SU-DHL-6 (cell line): ENCODE measurements around the gene GLG1.
"Not testable (repeated sequence)": the region's sequence is repeated elsewhere in the genome, so short reads cannot be mapped to it uniquely, and the experiment has no call there.

Experiments used
- H2AFZ ChIP-seq: fragments of 200-600 bp; sonication (generic); 2 replicates; pipeline ENCODE4 v1.6.1; 2014; ENCODE audit warnings: low read depth, mild to moderate bottlenecking, moderate library complexity, mixed read lengths, antibody characterized with exemption, low read length; ENCODE audit not compliant: severe bottlenecking
- H3F3A ChIP-seq: fragments of 200-600 bp; shearing (Covaris generic); 2 replicates; pipeline ENCODE4 v1.6.0; 2016; ENCODE audit warnings: antibody characterized with exemption, mild to moderate bottlenecking; ENCODE audit not compliant: insufficient read depth
- H3K27ac ChIP-seq: fragments of 200-600 bp; sonication (generic); 2 replicates; pipeline ENCODE4 v1.5.1; 2016; ENCODE audit warnings: low read depth, mild to moderate bottlenecking, low read length, moderate library complexity, mixed read lengths
- H3K27me3 ChIP-seq: fragments of 200-600 bp; sonication (generic), shearing (Covaris generic); 2 replicates; pipeline ENCODE4 v1.6.0; 2014; ENCODE audit warnings: mild to moderate bottlenecking, low read length
- H3K36me3 ChIP-seq: fragments of 200-600 bp; sonication (generic); 2 replicates; pipeline ENCODE4 v1.6.1; 2014; ENCODE audit warnings: mild to moderate bottlenecking, low read length, mixed read lengths
- H3K4me2 ChIP-seq: fragments of 300-600, 200-600 bp; shearing (Covaris generic), sonication (generic); 2 replicates; pipeline ENCODE4 v1.6.0; 2014; ENCODE audit warnings: low read length, low read depth, mild to moderate bottlenecking; ENCODE audit not compliant: poor library complexity, severe bottlenecking
- H3K4me3 ChIP-seq: fragments of 200-600 bp; sonication (generic); 2 replicates; pipeline ENCODE4 v1.5.1; 2014; ENCODE audit warnings: antibody characterized with exemption, low read length, mild to moderate bottlenecking, mixed read lengths; ENCODE audit not compliant: insufficient read depth, poor library complexity, severe bottlenecking
- H3K79me2 ChIP-seq: fragments of 200-600 bp; sonication (generic); 2 replicates; pipeline ENCODE4 v1.6.1; 2014; ENCODE audit warnings: mild to moderate bottlenecking, low read length, moderate library complexity; ENCODE audit not compliant: insufficient read depth
- H3K9ac ChIP-seq: fragments of 200-600 bp; sonication (generic); 2 replicates; pipeline ENCODE4 v1.7.0; 2014; ENCODE audit warnings: mild to moderate bottlenecking, low read length
- H3K9me2 ChIP-seq: fragments of 200-600 bp; sonication (generic); replicated peaks from 2 replicates; pipeline ENCODE4 v1.6.1; 2014; ENCODE audit warnings: low read length; ENCODE audit not compliant: insufficient read depth
- H3K9me3 ChIP-seq: fragments of 200-600 bp; sonication (generic); 2 replicates; pipeline ENCODE4 v1.6.1; 2014; ENCODE audit warnings: low read length, mixed read lengths; ENCODE audit not compliant: insufficient read depth
- H4K20me1 ChIP-seq: fragments of 200-600 bp; sonication (generic); 2 replicates; pipeline ENCODE4 v1.6.1; 2014; ENCODE audit warnings: low read depth, mild to moderate bottlenecking, antibody characterized with exemption, low read length, moderate library complexity, mixed read lengths

GLG1 gene

DNA sequence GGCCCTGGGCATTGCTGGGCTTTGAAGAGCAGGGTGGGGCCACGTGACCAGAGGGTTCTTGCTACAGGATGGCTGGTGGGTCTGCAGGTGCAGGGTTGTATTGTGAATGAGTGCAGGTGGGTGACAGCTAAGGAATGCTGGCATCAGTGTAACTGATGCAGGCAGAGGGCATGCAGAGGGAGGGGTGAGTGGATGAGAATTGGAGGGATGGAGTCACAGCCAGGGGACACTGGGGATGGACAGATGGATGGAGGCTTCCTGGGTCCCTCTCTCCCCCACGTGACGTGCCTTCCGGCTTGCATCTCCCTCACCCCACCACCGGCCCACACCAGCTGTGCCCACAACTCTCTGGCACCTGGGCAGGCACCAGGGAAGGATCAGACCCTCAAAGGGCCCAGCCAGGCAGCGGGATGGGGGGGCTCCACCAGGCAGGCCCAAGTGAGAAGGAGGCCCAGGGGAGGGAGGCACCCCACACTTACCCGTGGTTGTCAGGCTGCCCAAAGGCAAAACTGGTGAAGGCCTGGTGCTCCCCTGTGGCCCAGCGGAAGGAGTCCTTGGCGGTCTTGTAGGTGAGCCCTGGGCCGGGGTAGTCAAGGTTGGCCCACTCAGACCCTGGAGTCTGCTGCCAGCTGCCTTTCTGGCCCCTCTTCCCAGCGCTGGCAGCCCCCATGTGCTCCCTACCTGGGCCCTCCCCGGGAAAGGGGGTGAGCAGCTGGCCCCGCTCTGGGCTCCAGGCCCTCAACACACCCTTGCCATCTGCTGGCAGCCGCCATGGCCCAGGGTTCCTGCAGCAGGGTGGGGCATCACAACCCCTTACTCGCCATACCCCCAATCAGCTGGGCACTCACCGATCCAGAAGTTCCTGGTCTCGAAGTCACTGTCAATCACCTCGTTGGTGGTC is 196.6 kb downstream of the GLG1 start:
- not testable (repeated sequence) for H3K4me2 ChIP-seq, H2AFZ ChIP-seq, H4K20me1 ChIP-seq, H3K9me2 ChIP-seq, H3F3A ChIP-seq, H3K27ac ChIP-seq, H3K27me3 ChIP-seq, H3K9ac ChIP-seq, H3K36me3 ChIP-seq, H3K79me2 ChIP-seq, H3K4me3 ChIP-seq, H3K9me3 ChIP-seq

DNA sequence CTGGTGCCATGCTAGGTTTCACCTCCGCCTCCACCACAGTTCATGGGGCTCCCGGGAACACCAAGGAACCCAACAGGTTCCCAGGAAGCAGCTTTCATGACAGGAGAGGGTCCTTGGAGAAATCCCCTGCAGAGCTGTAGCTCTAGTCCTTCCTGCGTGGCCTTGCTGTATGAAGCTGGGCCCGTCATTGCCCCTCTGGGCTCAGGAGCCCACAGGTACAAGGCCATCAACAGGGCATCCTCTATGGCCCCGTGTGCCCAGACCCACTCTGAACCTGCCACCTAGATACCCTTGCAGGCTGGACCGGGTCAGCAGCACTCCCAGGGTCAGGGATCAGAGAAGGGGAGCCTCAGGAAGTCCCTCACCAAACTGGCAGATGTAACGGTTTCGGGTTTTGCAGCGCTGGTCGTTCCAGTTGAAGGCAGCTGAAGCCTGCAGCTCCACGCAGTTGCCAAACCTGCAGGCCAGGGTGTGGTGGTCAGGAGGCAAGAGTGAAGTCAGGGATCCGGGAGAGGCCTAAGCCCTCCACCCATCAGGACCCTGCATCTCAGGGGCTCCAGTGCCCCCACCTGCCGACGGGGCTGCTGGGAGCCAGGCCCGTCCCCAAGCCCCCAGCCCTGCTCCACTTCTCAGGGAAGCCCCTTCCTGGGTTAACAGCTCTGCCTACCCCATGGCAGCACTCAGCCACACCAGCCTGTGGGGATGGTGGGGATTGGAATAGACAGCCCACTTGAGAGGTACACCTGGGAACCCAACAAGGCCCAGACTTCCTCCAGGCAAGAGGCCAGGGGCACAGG is 197.5 kb downstream of the GLG1 start:
- H3K9me2 ChIP-seq, H3K79me2 ChIP-seq, H3K4me3 ChIP-seq, H3K9me3 ChIP-seq, H3K9ac ChIP-seq, H4K20me1 ChIP-seq, H3K36me3 ChIP-seq, H3F3A ChIP-seq, H2AFZ ChIP-seq, H3K4me2 ChIP-seq, H3K27me3 ChIP-seq, H3K27ac ChIP-seq: not testable (repeated sequence)

DNA sequence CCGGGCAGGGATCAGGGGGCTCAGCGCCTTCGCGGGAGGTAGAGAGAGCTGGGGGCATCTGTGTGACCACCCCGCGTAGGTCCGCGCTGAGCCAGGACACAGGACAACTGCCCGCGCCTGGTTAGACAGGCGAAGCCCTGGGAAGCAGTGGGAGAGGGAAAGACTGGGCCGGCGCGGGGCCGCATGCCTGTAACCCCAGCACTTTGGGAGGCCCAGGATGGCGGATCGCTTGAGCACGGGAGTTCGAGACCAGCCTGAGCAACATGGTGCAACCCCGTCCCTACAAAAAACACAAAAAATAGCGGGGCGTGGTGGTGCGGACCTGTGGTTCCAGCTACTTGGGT is 199.6 kb downstream of the GLG1 start:
- not testable (repeated sequence) for H3K36me3 ChIP-seq, H3K4me3 ChIP-seq, H3K9me2 ChIP-seq, H3K9me3 ChIP-seq, H3K4me2 ChIP-seq, H3K27me3 ChIP-seq, H3K9ac ChIP-seq, H3K27ac ChIP-seq, H3K79me2 ChIP-seq, H2AFZ ChIP-seq, H4K20me1 ChIP-seq, H3F3A ChIP-seq

DNA sequence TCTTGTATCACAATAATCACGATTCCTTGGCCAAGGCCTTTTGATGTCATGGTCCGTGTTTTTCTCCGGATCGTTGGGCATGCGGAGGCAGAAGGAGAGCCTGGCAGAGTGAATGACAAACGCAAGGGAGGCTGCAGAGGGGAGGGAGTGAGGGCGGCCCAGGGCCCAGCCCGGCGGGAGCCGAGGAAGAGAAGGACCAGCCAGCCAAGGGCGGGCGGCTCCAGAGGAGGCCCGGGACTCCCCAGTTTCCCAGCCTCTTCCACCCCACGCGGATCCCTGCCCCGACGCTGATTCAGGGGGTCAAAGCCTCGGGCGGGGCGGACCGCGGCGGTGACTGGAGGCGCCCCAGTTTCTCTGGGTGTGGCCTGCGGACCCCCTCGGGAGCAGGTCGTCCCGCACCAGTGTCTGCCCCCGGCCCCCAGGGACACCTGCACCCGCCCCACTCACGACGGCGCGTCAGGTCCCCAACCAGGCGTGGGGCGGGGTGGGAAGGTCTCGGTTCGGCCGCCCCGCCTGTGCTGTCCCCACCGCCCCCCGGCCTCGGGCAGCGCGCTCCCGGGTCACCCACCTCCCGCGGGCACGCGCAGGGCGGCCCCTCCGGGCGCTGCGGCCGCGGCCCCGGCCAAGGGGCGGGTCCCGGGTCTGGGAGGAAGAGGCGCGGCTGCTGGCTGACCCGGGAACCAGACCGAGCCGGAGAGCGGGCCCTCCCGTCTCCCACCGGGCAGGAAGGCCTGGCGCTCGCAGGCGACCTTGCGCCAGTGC is 200.1 kb downstream of the GLG1 start:
- not testable (repeated sequence) for H3K27me3 ChIP-seq

DNA sequence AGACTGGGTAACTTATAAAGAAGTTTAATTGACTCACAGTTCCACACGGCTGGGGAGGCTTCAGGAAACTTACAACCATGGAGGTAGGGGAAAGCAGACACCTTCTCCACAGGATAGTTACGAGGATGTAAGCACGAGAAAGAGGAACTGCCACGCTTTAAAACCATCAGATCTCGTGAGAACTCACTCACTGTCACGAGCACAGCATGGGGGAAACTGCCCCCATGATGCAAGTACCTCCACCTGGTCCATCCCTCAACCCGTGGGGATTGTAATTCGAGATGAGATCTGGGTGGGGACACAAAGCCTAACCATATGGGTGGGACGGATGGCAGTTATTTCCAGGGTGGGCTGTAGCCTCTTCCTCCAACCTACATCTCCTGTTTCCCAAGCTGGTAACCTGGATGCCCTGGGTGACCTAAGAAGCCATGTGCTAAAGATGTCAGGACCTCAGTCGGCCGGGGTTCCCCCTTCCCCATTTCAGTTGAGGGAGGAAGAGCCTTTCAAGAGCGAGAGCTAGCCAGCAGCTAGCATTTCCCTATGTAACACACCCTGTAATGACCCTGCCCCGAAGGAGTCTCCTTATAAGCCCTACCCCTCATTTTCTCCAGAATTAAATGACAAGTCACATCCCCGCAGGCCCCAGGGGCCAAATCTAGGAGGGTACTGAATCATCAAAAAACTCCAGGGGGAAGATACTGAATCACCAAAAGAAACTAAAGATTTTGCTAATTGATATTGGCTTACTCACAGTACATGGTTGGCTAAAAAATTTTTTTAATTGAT is 202.6 kb downstream of the GLG1 start:
- H3F3A ChIP-seq, H3K4me3 ChIP-seq, H3K79me2 ChIP-seq, H3K4me2 ChIP-seq, H4K20me1 ChIP-seq, H3K9me3 ChIP-seq, H3K9ac ChIP-seq, H3K36me3 ChIP-seq, H2AFZ ChIP-seq, H3K27me3 ChIP-seq, H3K27ac ChIP-seq, H3K9me2 ChIP-seq: not testable (repeated sequence)

More for the DNA sequence above, 200.1 kb downstream of the GLG1 start:
- H3K9ac ChIP-seq, H4K20me1 ChIP-seq, H3K4me3 ChIP-seq, H3K9me3 ChIP-seq, H3K79me2 ChIP-seq, H3K4me2 ChIP-seq, H3F3A ChIP-seq, H3K9me2 ChIP-seq, H3K27ac ChIP-seq, H2AFZ ChIP-seq, H3K36me3 ChIP-seq: not testable (repeated sequence)

DNA sequence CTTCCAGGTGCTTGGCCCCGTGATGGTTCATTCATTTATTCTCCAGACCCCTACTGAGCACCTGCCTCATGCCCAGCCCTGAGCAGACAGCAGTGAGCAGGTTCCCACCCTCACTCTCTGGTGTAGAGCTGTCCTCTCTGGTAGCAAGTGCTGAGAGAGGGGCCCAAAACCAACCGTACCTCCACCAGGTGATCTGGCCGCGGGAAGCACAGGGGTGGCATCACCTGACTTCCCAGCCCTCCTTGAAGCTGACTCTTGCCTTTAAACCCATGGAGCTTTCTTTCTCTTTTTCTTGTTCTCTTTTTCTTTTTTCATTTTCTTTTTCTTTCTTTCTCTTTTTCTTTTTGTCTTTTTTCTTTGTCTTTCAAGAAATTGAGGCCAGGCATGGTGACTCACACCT is 206.7 kb downstream of the GLG1 start:
- not testable (repeated sequence) for H3K9me3 ChIP-seq, H3K79me2 ChIP-seq, H3K27me3 ChIP-seq, H3K9me2 ChIP-seq, H2AFZ ChIP-seq, H3K27ac ChIP-seq, H3K4me3 ChIP-seq, H3K9ac ChIP-seq, H4K20me1 ChIP-seq, H3F3A ChIP-seq, H3K4me2 ChIP-seq, H3K36me3 ChIP-seq

DNA sequence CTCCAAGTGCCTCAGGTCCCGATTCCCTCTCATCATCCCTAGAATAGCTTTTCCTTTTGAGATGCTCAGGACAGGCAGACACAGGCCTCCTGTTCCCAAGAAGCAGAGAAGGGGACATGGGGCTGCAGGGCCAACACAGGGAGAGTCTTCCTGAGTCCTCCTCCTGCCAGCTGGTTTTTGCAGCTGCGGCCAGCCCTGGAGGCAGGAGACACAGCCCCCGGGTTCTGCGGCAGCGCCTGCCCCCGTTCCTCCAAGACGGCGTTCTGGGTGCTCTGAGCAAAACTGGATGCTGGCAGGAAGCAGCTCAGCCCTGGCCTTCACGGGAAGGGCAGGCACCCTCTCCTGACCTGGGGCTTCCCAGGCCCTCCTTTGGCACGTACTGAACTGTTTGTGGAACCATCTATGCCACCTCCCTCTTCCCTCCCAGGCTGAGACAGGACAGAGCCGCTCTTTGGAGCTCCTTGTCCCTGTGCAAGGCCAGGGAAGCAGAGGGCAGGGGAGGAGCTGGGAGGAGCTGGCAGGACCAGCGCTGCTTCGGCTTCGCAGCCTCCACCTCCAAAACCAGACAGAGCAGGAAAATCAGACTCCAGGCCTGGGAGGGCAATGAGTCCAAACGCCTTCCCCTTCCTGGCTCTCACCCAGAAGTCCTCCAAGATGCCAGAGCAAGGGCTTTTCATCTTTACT is 208.6 kb downstream of the GLG1 start:
- not testable (repeated sequence) for H3K4me2 ChIP-seq, H3K27ac ChIP-seq, H3K79me2 ChIP-seq, H2AFZ ChIP-seq, H3K36me3 ChIP-seq, H3K9me3 ChIP-seq, H3K27me3 ChIP-seq, H3F3A ChIP-seq, H3K9me2 ChIP-seq, H3K4me3 ChIP-seq, H3K9ac ChIP-seq, H4K20me1 ChIP-seq
